H9 (cell line): ENCODE results near the gene STX7. TPM values are rescaled to one million over a fixed set of nuclear protein-coding genes. Genes with fewer than 3 reads are reported as not detected.

ENCODE experiments used
- DNase-seq: peaks from one replicate; pipeline ENCODE4 v3.0.0-alpha.2; 2017
- H2AFZ ChIP-seq: one replicate; pipeline ENCODE4 v1.6.1; 2013; ENCODE audit warnings: mild to moderate bottlenecking, low read length, control low read depth, moderate library complexity
- H2AK5ac ChIP-seq: 2 replicates; pipeline ENCODE4 v1.6.1; 2013; ENCODE audit warnings: low read length, control low read depth, mixed read lengths; ENCODE audit not compliant: insufficient read length
- H2BK120ac ChIP-seq: one replicate; pipeline ENCODE4 v1.6.1; 2013; ENCODE audit warnings: low read depth, mild to moderate bottlenecking, low read length, control low read depth, inconsistent platforms; ENCODE audit not compliant: poor library complexity, severe bottlenecking
- H2BK12ac ChIP-seq: 2 replicates; pipeline ENCODE4 v1.6.1; 2013; ENCODE audit warnings: low read length, control low read depth, mixed read lengths, low read depth; ENCODE audit not compliant: insufficient read length
- H2BK15ac ChIP-seq: 2 replicates; pipeline ENCODE4 v1.6.1; 2013; ENCODE audit warnings: low read depth, low read length, control low read depth
- H2BK20ac ChIP-seq: one replicate; pipeline ENCODE4 v1.6.1; 2013; ENCODE audit warnings: low read depth, mild to moderate bottlenecking, low read length, control low read depth, inconsistent platforms; ENCODE audit not compliant: poor library complexity, severe bottlenecking
- H2BK5ac ChIP-seq: 2 replicates; pipeline ENCODE4 v1.6.1; 2013; ENCODE audit warnings: low read length, control low read depth, mixed read lengths; ENCODE audit not compliant: insufficient read length
- H3K14ac ChIP-seq: 2 replicates; pipeline ENCODE4 v1.6.1; 2013; ENCODE audit warnings: low read length, control low read depth; ENCODE audit not compliant: insufficient read depth
- H3K18ac ChIP-seq: 2 replicates; pipeline ENCODE4 v1.6.1; 2013; ENCODE audit warnings: low read depth, mild to moderate bottlenecking, mixed read lengths, low read length, control low read depth; ENCODE audit not compliant: insufficient read length
- H3K23ac ChIP-seq: 2 replicates; pipeline ENCODE4 v1.6.1; 2013; ENCODE audit warnings: low read length, control low read depth, mixed read lengths, low read depth; ENCODE audit not compliant: insufficient read length
- H3K23me2 ChIP-seq: 2 replicates; pipeline ENCODE4 v1.6.1; 2013; ENCODE audit warnings: low read depth, mild to moderate bottlenecking, mixed read lengths, low read length, control low read depth; ENCODE audit not compliant: insufficient read length, poor library complexity, severe bottlenecking
- H3K27ac ChIP-seq: 2 replicates; pipeline ENCODE4 v1.5.1; 2013; ENCODE audit warnings: low read length, control low read depth, mixed read lengths, low read depth; ENCODE audit not compliant: insufficient read length
- H3K27me3 ChIP-seq: 2 replicates; pipeline ENCODE4 v1.6.1; 2013; ENCODE audit warnings: low read length, control low read depth, inconsistent platforms; ENCODE audit not compliant: insufficient read depth
- H3K4ac ChIP-seq: 2 replicates; pipeline ENCODE4 v1.6.1; 2013; ENCODE audit warnings: low read depth, mild to moderate bottlenecking, control low read depth, inconsistent platforms, low read length, moderate library complexity
- H3K4me1 ChIP-seq: 2 replicates; pipeline ENCODE4 v1.6.1; 2013; ENCODE audit warnings: low read length, control low read depth, inconsistent platforms; ENCODE audit not compliant: insufficient read depth
- H3K4me2 ChIP-seq: 2 replicates; pipeline ENCODE4 v1.6.1; 2013; ENCODE audit warnings: low read length, control low read depth, mixed read lengths; ENCODE audit not compliant: insufficient read length, insufficient read depth
- H3K56ac ChIP-seq: 2 replicates; pipeline ENCODE4 v1.6.1; 2013; ENCODE audit warnings: low read depth, mild to moderate bottlenecking, mixed read lengths, low read length, control low read depth; ENCODE audit not compliant: insufficient read length
- H3K79me1 ChIP-seq: 2 replicates; pipeline ENCODE4 v1.6.1; 2013; ENCODE audit warnings: low read depth, mild to moderate bottlenecking, moderate library complexity, low read length, control low read depth, inconsistent platforms; ENCODE audit not compliant: insufficient read depth, poor library complexity, severe bottlenecking
- H3K79me2 ChIP-seq: 2 replicates; pipeline ENCODE4 v1.6.1; 2013; ENCODE audit warnings: low read length, control low read depth, inconsistent platforms; ENCODE audit not compliant: insufficient read depth
- H3K9ac ChIP-seq: 2 replicates; pipeline ENCODE4 v1.6.1; 2013; ENCODE audit warnings: low read length, control low read depth, mixed read lengths; ENCODE audit not compliant: insufficient read length; ENCODE audit errors: extremely low read depth
- H3K9me3 ChIP-seq: one replicate; pipeline ENCODE4 v1.6.1; 2013; ENCODE audit warnings: low read depth, low read length, inconsistent platforms; ENCODE audit not compliant: control insufficient read depth
- H3T11ph ChIP-seq: one replicate; pipeline ENCODE4 v1.6.1; 2013; ENCODE audit warnings: mild to moderate bottlenecking, low read length, control low read depth, inconsistent platforms
- H4K20me1 ChIP-seq: one replicate; pipeline ENCODE4 v1.6.1; 2013; ENCODE audit not compliant: control insufficient read depth, insufficient read length, insufficient read depth
- H4K5ac ChIP-seq: 2 replicates; pipeline ENCODE4 v1.6.1; 2013; ENCODE audit warnings: low read depth, mild to moderate bottlenecking, mixed read lengths, low read length, control low read depth; ENCODE audit not compliant: insufficient read length
- H4K8ac ChIP-seq: replicated peaks from 2 replicates; pipeline ENCODE4 v1.6.1; 2013; ENCODE audit warnings: low read length, control low read depth, mixed read lengths, low read depth; ENCODE audit not compliant: insufficient read length
- H4K91ac ChIP-seq: 2 replicates; pipeline ENCODE4 v1.6.1; 2013; ENCODE audit warnings: low read depth, mild to moderate bottlenecking, moderate library complexity, mixed read lengths, low read length, control low read depth; ENCODE audit not compliant: insufficient read length
- H3K27ac Mint-ChIP-seq, 3 experiments: 2 replicates in 2 of 3; 3 replicates in 1 of 3; pipeline ENCODE4 v1.8.0; 2020 to 2021; ENCODE audit warnings: mixed read lengths in 3 of 3, mild to moderate bottlenecking in 1 of 3, moderate library complexity in 1 of 3
- H3K27me3 Mint-ChIP-seq: 2 replicates; pipeline ENCODE4 v1.8.0; 2021; ENCODE audit warnings: low read depth, mild to moderate bottlenecking, moderate library complexity, mixed read lengths
- H3K36me3 Mint-ChIP-seq, 3 experiments: 2 replicates in 2 of 3; 3 replicates in 1 of 3; pipeline ENCODE4 v1.8.0; 2020 to 2021; ENCODE audit warnings: low read depth in 3 of 3, mixed read lengths in 3 of 3; ENCODE audit not compliant: insufficient read depth in 1 of 3
- H3K4me1 Mint-ChIP-seq, 2 experiments: 2 replicates each; pipeline ENCODE4 v1.8.0; 2020; ENCODE audit warnings: mixed read lengths in 2 of 2
- H3K4me3 Mint-ChIP-seq, 2 experiments: 2 replicates in 1 of 2; 3 replicates in 1 of 2; pipeline ENCODE4 v1.8.0; 2020 to 2021; ENCODE audit warnings: mild to moderate bottlenecking in 2 of 2, mixed read lengths in 2 of 2, moderate library complexity in 1 of 2
- H3K9me3 Mint-ChIP-seq, 2 experiments: 2 replicates in 1 of 2; 3 replicates in 1 of 2; pipeline ENCODE4 v1.8.0; 2020; ENCODE audit warnings: mild to moderate bottlenecking in 2 of 2, mixed read lengths in 2 of 2, moderate library complexity in 1 of 2
- CTCF ChIP-seq: fragments of 200-600 bp; sonication (generic); conservative IDR thresholded peaks from 3 replicates; pipeline ENCODE4 v1.8.0; 2021; ENCODE audit warnings: antibody characterized with exemption, mild to moderate bottlenecking
- WGBS: extraction: QIAGEN DNeasy Blood & Tissue Kit; methylation state at CpG from one replicate; pipeline ENCODE4 v1.1.7; 2013; ENCODE audit warnings: missing lambda C conversion rate, low lambda C conversion rate, mixed read lengths; ENCODE audit not compliant: insufficient read length; ENCODE audit errors: extremely low coverage; 5-methylcytosine and 5-hydroxymethylcytosine counted together
- total RNA-seq: library from RNA; stranded (reverse); gene quantifications from 2 replicates; pipeline ENCODE4 v1.2.1, GENCODE V29; 2021

Gene STX7
- total RNA-seq, 1 experiment from 2014 or later = 30.0 TPM

GRCh38 chr6:132465530-132466485 is 47.1 kb downstream of the STX7 start:
- DNase-seq = no peak
- H3K14ac ChIP-seq = no peak overlapping the region
- no peak overlapping the region for H2BK15ac ChIP-seq
- H3K27me3 Mint-ChIP-seq = no peaks in the 10 kb centered on the region
- H2AFZ ChIP-seq = no peak overlapping the region
- no peak overlapping the region for H3K4me2 ChIP-seq
- no peak overlapping the region for H3K18ac ChIP-seq
- no peak overlapping the region for H3K27ac ChIP-seq
- H3K23me2 ChIP-seq = no peaks in the 10 kb centered on the region
- no peaks in the 10 kb centered on the region for H3K4me1 ChIP-seq
- H2BK120ac ChIP-seq = no peak overlapping the region
- no peaks in the 10 kb centered on the region for H3K9me3 ChIP-seq
- WGBS = no CpG with 5 or more reads among the region's 5 CpGs
- no peak overlapping the region for H3K4me3 Mint-ChIP-seq
- H3K9me3 Mint-ChIP-seq = no peaks in the 10 kb centered on the region
- H3K23ac ChIP-seq = no peak overlapping the region
- no peak overlapping the region for H2BK12ac ChIP-seq
- H3K36me3 Mint-ChIP-seq = peaks cover 2 to 35% (median 31%) of the 10 kb centered on the region in 3 experiments; a peak in 5 of 7 replicates
- no peak for TF ChIP-seq CTCF
- H3K4me1 Mint-ChIP-seq = no peaks in the 10 kb centered on the region
- no peak overlapping the region for H3K4ac ChIP-seq
- no peak overlapping the region for H4K5ac ChIP-seq
- no peak overlapping the region for H2BK5ac ChIP-seq
- H2AK5ac ChIP-seq = no peak overlapping the region
- H3K27ac Mint-ChIP-seq = no peak overlapping the region
- H3K9ac ChIP-seq = no peak overlapping the region
- H3K27me3 ChIP-seq = no peaks in the 10 kb centered on the region
- H3K56ac ChIP-seq = no peak overlapping the region
- H3K79me1 ChIP-seq = no peaks in the 10 kb centered on the region
- H4K20me1 ChIP-seq = no peaks in the 10 kb centered on the region
- no peak overlapping the region for H4K8ac ChIP-seq
- no peak overlapping the region for H2BK20ac ChIP-seq
- H3T11ph ChIP-seq = no peak overlapping the region
- H3K79me2 ChIP-seq = no peaks in the 10 kb centered on the region
- no peak overlapping the region for H4K91ac ChIP-seq
